Glutamatergic neuron (in vitro differentiated cells): ENCODE results near the gene AGPAT3. TPM values are rescaled to one million over a fixed set of nuclear protein-coding genes. Genes with fewer than 3 reads are reported as not detected.

Source experiments
- DNase-seq: peaks from one replicate; pipeline ENCODE4 v3.0.0; 2022
- H3K27ac Mint-ChIP-seq: one replicate; pipeline ENCODE4 v1.8.0; 2020; ENCODE audit warnings: mild to moderate bottlenecking, mixed read lengths, inconsistent platforms; ENCODE audit not compliant: unreplicated experiment
- H3K27me3 Mint-ChIP-seq: one replicate; pipeline ENCODE4 v1.8.0; 2020; ENCODE audit warnings: mild to moderate bottlenecking, moderate library complexity, mixed read lengths, inconsistent platforms; ENCODE audit not compliant: unreplicated experiment
- H3K36me3 Mint-ChIP-seq: one replicate; pipeline ENCODE4 v1.8.0; 2020; ENCODE audit warnings: mild to moderate bottlenecking, mixed read lengths, inconsistent platforms; ENCODE audit not compliant: unreplicated experiment
- H3K4me1 Mint-ChIP-seq: one replicate; pipeline ENCODE4 v1.8.0; 2020; ENCODE audit warnings: mild to moderate bottlenecking, low read depth, mixed read lengths, inconsistent platforms; ENCODE audit not compliant: unreplicated experiment
- H3K4me3 Mint-ChIP-seq: one replicate; pipeline ENCODE4 v1.8.0; 2020; ENCODE audit warnings: mild to moderate bottlenecking, mixed read lengths, inconsistent platforms; ENCODE audit not compliant: unreplicated experiment
- H3K9me3 Mint-ChIP-seq: one replicate; pipeline ENCODE4 v1.8.0; 2020; ENCODE audit warnings: mild to moderate bottlenecking, moderate library complexity, mixed read lengths, inconsistent platforms; ENCODE audit not compliant: unreplicated experiment
- CTCF ChIP-seq: fragments of 200-600 bp; sonication (generic); IDR thresholded peaks from one replicate; pipeline ENCODE4 v1.5.0; 2021; ENCODE audit not compliant: partially characterized antibody, unreplicated experiment
- total RNA-seq: library from RNA; stranded (reverse); fragmentation: NEBNext Ultra II Directional; extraction: Animal tissue kit (Norgen Biotek cat#: 25700); gene quantifications from one replicate; pipeline ENCODE4 v1.2.1, GENCODE V29; 2021; ENCODE audit not compliant: unreplicated experiment

The AGPAT3 gene
- total RNA-seq, 1 donor from 2014 or later = 12.6 TPM

- Mint-ChIP-seq H3K27me3 (peaks cover 16% of the 10 kb centered on the region), H3K4me3 (no peak overlapping the region), H3K27ac (peak overlapping the region; percentile 33), H3K36me3 (no peaks in the 10 kb centered on the region), H3K9me3 (peaks cover 17% of the 10 kb centered on the region), H3K4me1 (peaks cover 20% of the 10 kb centered on the region)
- no peak for TF ChIP-seq CTCF
- DNase-seq = peak; percentile 9
These were observed 71.4 kb downstream of the AGPAT3 start for GRCh38 chr21:43936247-43936967.

GRCh38 chr21:43937051-43937832 lies 72.2 kb downstream of the AGPAT3 start:
- H3K4me1 Mint-ChIP-seq = peaks cover 13% of the 10 kb centered on the region
- H3K27ac Mint-ChIP-seq = no peak overlapping the region
- H3K4me3 Mint-ChIP-seq = no peak overlapping the region
- peaks cover 15% of the 10 kb centered on the region for H3K27me3 Mint-ChIP-seq
- H3K36me3 Mint-ChIP-seq = no peaks in the 10 kb centered on the region
- DNase-seq = peak; percentile 2
- no peak for TF ChIP-seq CTCF
- H3K9me3 Mint-ChIP-seq = peaks cover 17% of the 10 kb centered on the region

GRCh38 chr21:43937891-43938309 lies 72.9 kb downstream of the AGPAT3 start:
- H3K9me3 Mint-ChIP-seq = peaks cover 16% of the 10 kb centered on the region
- peaks cover 11% of the 10 kb centered on the region for H3K4me1 Mint-ChIP-seq
- no peak overlapping the region for H3K27ac Mint-ChIP-seq

GRCh38 chr21:43938751-43939442 lies 73.9 kb downstream of the AGPAT3 start:
- Mint-ChIP-seq H3K4me3 (no peak overlapping the region), H3K27me3 (peaks cover 11% of the 10 kb centered on the region), H3K36me3 (no peaks in the 10 kb centered on the region), H3K4me1 (peaks cover 4% of the 10 kb centered on the region), H3K27ac (no peak overlapping the region), H3K9me3 (peaks cover 12% of the 10 kb centered on the region)
- TF ChIP-seq CTCF = peak; percentile 76
- peak; percentile 82 for DNase-seq

More at GRCh38 chr21:43937891-43938309, 72.9 kb downstream of the AGPAT3 start:
- H3K36me3 Mint-ChIP-seq = no peaks in the 10 kb centered on the region
- peak; percentile 2 for DNase-seq
- no peak overlapping the region for H3K4me3 Mint-ChIP-seq
- no peak for TF ChIP-seq CTCF
- peaks cover 14% of the 10 kb centered on the region for H3K27me3 Mint-ChIP-seq
